LNCAP (cell line): ENCODE measurements around the gene SDS.

Experiments
- TF ChIP-seq, protein P1 (sequence below): fragments of 450-650 bp; IDR thresholded peaks from 2 replicates; pipeline ENCODE4 v1.5.1; 2017; ENCODE audit warnings: mild to moderate bottlenecking

The SDS gene

DNA sequence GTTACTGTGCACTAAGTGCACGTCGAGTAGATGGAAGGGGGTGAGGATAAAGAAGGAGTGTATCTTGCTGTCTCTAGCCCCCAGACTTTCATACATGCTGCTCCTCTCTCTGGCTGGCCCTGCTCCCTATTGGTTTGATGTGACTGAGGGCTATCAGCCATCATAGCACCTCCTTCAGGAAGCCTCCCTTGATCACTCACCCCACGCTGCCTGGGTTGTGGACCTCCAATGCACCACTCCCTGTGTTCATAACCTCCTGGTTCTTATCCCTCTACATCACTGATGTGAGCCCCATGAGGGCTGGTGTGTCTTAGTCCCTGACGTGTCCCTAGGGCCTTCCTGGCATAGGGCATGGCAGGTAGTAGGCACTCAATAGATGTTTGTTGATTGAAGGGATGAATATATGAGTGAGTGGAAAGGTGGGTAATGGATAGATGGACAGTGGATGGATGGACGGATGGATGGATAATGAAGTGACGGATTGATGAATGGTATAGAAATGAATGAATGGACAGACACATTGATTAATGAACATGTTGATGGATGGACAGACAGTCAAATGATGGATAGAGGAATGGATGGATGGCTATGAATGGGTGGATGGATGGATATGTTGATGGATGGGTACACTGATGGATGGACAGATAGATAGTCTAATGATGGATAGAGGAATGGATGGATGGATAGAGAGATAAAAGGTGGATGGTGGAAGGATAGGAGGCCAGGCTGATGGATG, 33.5 kb upstream of the SDS start:
- TF ChIP-seq, protein P1, sequence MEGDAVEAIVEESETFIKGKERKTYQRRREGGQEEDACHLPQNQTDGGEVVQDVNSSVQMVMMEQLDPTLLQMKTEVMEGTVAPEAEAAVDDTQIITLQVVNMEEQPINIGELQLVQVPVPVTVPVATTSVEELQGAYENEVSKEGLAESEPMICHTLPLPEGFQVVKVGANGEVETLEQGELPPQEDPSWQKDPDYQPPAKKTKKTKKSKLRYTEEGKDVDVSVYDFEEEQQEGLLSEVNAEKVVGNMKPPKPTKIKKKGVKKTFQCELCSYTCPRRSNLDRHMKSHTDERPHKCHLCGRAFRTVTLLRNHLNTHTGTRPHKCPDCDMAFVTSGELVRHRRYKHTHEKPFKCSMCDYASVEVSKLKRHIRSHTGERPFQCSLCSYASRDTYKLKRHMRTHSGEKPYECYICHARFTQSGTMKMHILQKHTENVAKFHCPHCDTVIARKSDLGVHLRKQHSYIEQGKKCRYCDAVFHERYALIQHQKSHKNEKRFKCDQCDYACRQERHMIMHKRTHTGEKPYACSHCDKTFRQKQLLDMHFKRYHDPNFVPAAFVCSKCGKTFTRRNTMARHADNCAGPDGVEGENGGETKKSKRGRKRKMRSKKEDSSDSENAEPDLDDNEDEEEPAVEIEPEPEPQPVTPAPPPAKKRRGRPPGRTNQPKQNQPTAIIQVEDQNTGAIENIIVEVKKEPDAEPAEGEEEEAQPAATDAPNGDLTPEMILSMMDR = no peak

DNA sequence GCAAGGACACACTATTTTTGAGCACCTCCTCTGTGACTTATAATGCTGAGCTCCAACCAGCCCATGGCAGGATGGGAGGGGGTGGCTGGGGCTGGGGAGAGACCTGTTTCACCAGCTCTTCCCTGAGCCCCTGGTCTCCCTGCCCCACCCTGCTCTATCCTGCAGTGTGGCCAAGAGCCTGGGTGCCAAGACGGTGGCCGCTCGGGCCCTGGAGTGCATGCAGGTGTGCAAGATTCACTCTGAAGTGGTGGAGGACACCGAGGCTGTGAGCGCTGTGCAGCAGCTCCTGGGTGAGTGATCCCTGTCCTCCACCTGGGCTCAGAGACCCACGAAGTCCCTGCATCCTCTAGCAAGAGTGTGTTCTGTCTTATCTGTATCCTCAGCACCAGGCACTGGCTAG, 32.9 kb upstream of the SDS start:
- TF ChIP-seq, protein P1 = no peak

DNA sequence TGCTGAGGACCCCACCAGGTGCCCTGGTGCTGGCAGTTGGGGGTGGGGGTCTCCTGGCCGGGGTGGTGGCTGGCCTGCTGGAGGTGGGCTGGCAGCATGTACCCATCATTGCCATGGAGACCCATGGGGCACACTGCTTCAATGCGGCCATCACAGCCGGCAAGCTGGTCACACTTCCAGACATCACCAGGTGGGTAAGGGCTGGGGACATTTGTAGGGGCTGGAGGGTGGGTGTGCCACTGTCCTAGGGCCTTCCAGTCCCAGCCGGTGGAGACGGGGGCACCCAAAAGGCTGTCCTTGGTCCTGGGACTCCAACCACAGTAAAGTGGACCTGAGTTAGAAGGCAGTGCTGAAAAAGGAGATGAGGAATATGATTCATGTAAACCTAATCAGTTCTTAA, 31.7 kb upstream of the SDS start:
- TF ChIP-seq, protein P1 = no peak

DNA sequence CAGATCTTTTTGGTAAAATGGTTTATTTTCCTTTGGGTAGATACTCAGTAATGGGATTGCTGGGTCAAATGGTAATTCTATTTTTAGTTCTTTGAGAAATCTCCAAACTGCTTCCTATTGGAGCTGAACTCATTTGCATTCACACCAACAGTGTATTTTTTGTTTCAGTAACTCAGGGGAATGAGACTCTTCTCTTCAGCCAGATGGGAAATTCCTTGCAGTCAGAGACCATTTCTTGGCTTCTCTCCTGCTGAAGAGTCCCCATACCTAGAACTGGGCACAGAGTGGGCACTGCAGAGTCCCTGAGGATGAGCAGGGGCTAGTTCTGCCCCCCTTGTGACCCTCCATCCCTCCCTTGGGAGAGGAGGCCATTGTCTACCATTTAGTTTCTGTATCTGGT, 29.3 kb upstream of the SDS start:
- TF ChIP-seq, protein P1 = no peak

DNA sequence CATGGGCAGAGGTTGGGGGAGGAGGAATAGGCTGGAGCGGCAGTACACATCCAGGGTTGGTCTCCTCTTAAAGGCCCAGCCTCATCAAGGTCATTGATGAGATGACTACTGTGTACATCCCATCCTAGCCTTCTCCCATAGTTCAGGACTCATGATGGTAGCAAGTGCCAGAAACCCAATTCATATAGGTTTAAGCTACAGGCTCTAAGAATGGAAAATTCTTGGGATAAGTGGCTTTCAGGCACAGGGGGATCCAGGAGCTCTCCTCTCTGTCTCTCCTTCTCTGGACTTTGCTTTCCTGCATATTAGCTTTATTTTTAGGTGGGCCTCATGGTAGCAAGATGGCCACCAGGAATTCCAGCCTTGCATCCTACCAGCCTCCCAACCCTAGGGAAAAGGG, 24.8 kb upstream of the SDS start:
- TF ChIP-seq, protein P1 = no peak

DNA sequence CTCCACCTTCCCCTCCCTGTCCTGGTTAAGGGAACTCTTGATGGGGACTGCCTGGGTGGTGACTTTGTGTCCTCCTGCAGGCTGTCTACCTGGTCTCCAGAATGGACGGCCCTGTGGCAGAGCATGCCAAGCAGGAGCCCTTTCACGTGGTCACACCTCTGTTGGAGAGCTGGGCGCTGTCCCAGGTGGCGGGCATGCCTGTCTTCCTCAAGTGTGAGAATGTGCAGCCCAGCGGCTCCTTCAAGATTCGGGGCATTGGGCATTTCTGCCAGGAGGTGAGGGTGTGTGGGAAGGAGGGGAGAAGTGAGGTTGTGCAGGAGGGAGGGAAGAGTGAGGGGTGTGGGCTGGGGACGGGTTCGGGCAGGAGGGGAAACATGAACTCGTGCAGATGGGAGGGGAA, 24.2 kb upstream of the SDS start:
- TF ChIP-seq, protein P1 = no peak

DNA sequence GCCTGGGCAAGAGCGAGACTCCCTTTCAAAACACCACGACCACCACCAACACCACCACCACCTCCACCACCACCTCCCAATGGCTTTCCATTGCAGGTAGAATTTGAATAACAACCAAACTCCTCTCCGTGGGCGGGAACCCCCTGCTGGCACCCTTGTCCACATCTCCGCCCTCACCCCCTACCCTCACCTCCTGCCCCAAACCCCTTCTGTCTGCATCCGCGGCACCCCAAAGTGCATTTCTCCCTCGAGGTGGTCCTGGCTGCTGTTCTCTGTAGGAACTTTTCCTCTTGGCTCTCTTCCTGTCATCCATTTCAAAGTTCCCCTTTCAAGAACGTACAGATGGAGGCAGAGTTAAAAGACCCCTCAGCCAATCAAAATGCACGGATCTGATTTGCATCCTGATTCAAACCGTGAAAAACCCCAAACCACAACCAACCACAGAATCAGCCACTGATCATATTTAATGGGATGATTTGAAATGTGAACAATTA, 22.3 kb upstream of the SDS start:
- TF ChIP-seq, protein P1 = no peak
